GM10266 (cell line): Measurements from ENCODE around the gene TNP1.

ENCODE experiments used
- DNase-seq: peaks from one replicate; pipeline ENCODE4 v3.0.0; 2012; ENCODE audit errors: extremely low spot score
- TF ChIP-seq, protein P1 (sequence below): IDR thresholded peaks from 2 replicates; pipeline ENCODE4 v1.5.1; 2012; ENCODE audit warnings: mild to moderate bottlenecking, low read depth; ENCODE audit not compliant: control insufficient read depth, insufficient read depth; ENCODE audit errors: missing control alignments

TNP1 gene

DNA sequence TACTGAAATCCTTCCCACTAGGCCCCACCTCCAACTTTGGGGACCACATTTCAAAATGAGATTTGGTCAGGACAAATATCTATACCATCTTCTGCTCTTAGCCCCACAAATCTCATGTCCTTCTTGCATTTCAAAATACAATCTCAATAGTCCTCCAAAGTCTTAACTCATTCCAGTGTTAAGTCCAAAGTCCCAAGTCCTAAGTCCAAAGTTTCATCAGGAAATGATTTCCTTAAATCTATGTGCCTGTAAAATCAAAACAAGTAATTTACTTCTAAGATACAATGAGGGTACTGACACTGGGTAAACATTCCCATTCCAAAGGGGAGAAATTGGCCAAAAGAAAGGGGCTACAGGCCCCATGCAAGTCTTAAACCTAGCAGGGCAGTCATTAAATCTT is 40.5 kb upstream of the TNP1 start:
- TF ChIP-seq, protein P1, sequence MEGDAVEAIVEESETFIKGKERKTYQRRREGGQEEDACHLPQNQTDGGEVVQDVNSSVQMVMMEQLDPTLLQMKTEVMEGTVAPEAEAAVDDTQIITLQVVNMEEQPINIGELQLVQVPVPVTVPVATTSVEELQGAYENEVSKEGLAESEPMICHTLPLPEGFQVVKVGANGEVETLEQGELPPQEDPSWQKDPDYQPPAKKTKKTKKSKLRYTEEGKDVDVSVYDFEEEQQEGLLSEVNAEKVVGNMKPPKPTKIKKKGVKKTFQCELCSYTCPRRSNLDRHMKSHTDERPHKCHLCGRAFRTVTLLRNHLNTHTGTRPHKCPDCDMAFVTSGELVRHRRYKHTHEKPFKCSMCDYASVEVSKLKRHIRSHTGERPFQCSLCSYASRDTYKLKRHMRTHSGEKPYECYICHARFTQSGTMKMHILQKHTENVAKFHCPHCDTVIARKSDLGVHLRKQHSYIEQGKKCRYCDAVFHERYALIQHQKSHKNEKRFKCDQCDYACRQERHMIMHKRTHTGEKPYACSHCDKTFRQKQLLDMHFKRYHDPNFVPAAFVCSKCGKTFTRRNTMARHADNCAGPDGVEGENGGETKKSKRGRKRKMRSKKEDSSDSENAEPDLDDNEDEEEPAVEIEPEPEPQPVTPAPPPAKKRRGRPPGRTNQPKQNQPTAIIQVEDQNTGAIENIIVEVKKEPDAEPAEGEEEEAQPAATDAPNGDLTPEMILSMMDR = no peak
- DNase-seq = no peak

GRCh38 chr2:216897561-216898203 is 37.8 kb upstream of the TNP1 start:
- DNase-seq = no peak
- TF ChIP-seq, protein P1 = no peak

- TF ChIP-seq, protein P1 = no peak
- no peak for DNase-seq
Measured at GRCh38 chr2:216890138-216890537, 30.3 kb upstream of the TNP1 start.

DNA sequence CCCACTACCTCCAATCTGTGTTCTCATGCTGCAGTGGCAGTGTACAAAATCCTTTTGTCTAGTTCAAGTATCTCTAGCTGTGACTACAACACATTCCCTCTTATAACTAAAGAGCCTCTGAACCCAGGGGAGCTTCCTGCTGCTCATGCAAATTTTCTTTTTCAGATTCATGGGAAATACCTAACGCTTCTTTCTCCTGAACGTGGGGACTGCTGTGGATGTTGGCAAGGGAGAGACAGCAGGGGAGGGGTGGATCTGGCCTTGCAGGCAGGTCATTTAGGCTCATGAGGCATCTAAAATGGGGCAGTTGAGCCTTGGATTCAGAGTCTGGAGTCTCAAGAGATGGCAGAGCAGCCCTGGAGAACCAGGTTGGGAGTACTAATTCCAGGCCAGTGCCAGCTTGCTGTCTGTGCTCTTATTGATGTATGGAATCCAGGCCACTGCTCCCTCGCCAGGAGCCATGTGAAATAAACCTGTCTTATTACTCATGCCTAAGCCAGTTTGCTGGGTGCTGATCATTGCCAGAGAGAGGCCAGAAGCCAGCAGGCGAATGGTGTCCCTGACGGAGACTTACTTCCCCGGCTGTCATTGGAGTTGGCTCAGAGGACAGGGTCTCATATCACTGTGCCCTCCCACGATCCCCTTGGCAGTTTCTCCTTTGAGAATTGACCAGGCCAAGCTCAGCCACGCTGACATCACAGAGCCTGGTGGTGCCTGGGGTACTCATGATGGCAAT is 29.2 kb upstream of the TNP1 start:
- DNase-seq = no peak
- TF ChIP-seq, protein P1 = no peak

DNA sequence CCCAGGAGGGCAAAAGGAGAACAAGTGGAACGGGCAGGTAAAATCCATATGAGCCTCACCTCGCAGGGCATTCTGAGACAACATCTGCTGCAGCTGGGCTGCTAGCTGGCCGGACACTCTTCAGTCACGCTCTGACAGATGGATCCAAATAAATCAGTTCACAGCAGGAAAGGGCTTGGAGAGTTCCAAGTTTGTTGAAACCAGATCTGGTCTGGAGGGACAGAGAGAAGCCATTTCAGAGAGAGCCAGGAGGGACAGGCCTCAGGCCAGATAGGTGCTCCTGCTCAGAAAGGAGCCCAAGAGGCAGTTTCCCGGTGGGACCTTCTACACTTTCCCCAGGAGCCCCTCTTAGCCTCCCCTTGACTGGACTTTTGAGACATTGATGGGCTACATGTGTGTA is 28.2 kb upstream of the TNP1 start:
- no peak for DNase-seq
- TF ChIP-seq, protein P1 = no peak

DNA sequence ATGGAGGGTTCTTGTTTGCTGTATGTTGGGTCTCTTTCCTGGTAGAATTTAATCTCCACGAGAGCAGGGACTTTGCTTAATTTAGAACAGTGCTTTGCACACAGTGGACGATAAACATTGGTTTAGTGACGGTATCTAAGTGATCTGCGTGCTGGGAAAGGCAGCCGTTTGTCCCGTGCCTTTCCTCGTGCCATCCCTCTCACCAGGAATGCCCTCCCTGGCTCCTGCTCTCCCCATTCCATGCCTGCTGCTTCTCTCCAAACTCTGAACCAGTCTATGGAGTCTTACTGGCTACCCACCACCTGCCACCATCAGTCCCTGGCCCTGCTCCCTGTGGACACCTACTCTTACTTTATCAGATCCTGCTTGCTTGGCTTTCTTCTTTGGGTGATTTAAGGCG is 27.3 kb upstream of the TNP1 start:
- TF ChIP-seq, protein P1 = no peak
- DNase-seq = no peak

DNA sequence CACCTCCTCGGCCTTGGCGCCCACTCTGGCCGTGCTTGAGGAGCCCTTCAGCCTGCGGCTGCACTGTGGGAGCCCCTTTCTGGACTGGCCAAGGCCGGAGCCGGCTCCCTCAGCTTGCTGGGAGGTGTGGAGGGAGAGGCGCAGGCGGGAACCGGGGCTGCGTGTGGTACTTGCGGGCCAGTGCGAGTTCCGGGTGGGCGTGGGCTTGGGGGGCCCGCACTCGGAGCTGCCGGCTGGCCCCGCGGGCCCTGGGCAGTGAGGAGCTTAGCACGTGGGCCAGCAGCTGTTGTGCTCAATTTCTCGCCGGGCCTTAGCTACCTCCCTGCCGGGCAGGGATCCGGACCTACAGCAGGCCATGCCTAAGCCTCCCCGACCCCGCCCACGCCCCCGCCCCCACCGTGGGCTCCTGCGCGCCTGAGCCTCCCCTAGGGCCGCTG is 25.3 kb upstream of the TNP1 start:
- TF ChIP-seq, protein P1 = no peak

More for the DNA sequence above, 25.3 kb upstream of the TNP1 start:
- no peak for DNase-seq
